Keratinocyte (primary cell): Measurements from ENCODE around the gene PDE11A. TPM values are rescaled to one million over a fixed set of nuclear protein-coding genes. Genes with fewer than 3 reads are reported as not detected.

ENCODE experiments used
- DNase-seq: peaks from one replicate; pipeline ENCODE4 v3.0.0-alpha.2; 2011; ENCODE audit warnings: low read depth, missing footprints, low spot score
- FAIRE-seq: peaks from 2 replicates; lab custom pipeline; 2011; peaks lifted over from hg19 to GRCh38; lab: Jason Lieb, UNC
- H2AFZ ChIP-seq: 2 replicates; pipeline ENCODE4 v1.6.0; 2012; ENCODE audit warnings: low read length, control low read depth, inconsistent platforms; ENCODE audit not compliant: control insufficient read depth
- H3K27ac ChIP-seq: 2 replicates; pipeline ENCODE4 v1.5.1; 2011; ENCODE audit warnings: low read length; ENCODE audit not compliant: control insufficient read depth, insufficient read depth
- H3K27me3 ChIP-seq: 3 replicates; pipeline ENCODE4 v1.6.0; 2011; ENCODE audit warnings: low read length; ENCODE audit not compliant: control insufficient read depth, insufficient read depth; ENCODE audit errors: extremely low read depth
- H3K36me3 ChIP-seq, 2 experiments: 2 replicates in 1 of 2; 3 replicates in 1 of 2; pipeline ENCODE4 v1.5.1; 2011; ENCODE audit warnings: low read length in 2 of 2, mild to moderate bottlenecking in 1 of 2; ENCODE audit not compliant: control insufficient read depth in 2 of 2, insufficient read depth in 2 of 2; ENCODE audit errors: extremely low read depth in 1 of 2
- H3K4me1 ChIP-seq: 3 replicates; pipeline ENCODE4 v1.5.1; 2011; ENCODE audit warnings: low read length; ENCODE audit not compliant: control insufficient read depth, insufficient read depth; ENCODE audit errors: extremely low read depth
- H3K4me2 ChIP-seq: 3 replicates; pipeline ENCODE4 v1.6.0; 2011; ENCODE audit warnings: low read depth, low read length; ENCODE audit not compliant: control insufficient read depth, insufficient read depth; ENCODE audit errors: extremely low read depth
- H3K4me3 ChIP-seq, 3 experiments: fragments of 200-600 bp in 1 of 3; sonication (generic) in 1 of 3; 2 replicates in 2 of 3; 3 replicates in 1 of 3; pipeline ENCODE4 v1.5.1; 2011 to 2016; ENCODE audit warnings: low read length in 3 of 3, mild to moderate bottlenecking in 3 of 3, control low read depth in 2 of 3, inconsistent platforms in 1 of 3, low read depth in 1 of 3, mixed read lengths in 1 of 3, mixed run types in 1 of 3, moderate library complexity in 1 of 3; ENCODE audit not compliant: control insufficient read depth in 2 of 3, insufficient read depth in 2 of 3; ENCODE audit errors: extremely low read depth in 1 of 3
- H3K79me2 ChIP-seq: 2 replicates; pipeline ENCODE4 v1.6.0; 2012; ENCODE audit warnings: low read length; ENCODE audit not compliant: control insufficient read depth, insufficient read depth
- H3K9ac ChIP-seq: 3 replicates; pipeline ENCODE4 v1.6.0; 2011; ENCODE audit warnings: low read length; ENCODE audit not compliant: control insufficient read depth, insufficient read depth; ENCODE audit errors: extremely low read depth
- H3K9me1 ChIP-seq: 3 replicates; pipeline ENCODE4 v1.6.0; 2011; ENCODE audit warnings: low read length; ENCODE audit not compliant: control insufficient read depth, insufficient read depth; ENCODE audit errors: extremely low read depth
- H3K9me3 ChIP-seq: 2 replicates; pipeline ENCODE4 v1.5.1; 2012; ENCODE audit warnings: low read depth, low read length; ENCODE audit not compliant: control insufficient read depth
- H4K20me1 ChIP-seq: 3 replicates; pipeline ENCODE4 v1.6.0; 2011; ENCODE audit warnings: low read length; ENCODE audit not compliant: control insufficient read depth, insufficient read depth; ENCODE audit errors: extremely low read depth
- EZH2 ChIP-seq: IDR thresholded peaks from one replicate; pipeline ENCODE4 v1.6.1; 2012; ENCODE audit warnings: inconsistent platforms, mild to moderate bottlenecking, low read length, moderate library complexity
- dilution Hi-C: fragments of 300-500 bp; cut with MboI; formaldehyde crosslinking; loops from one replicate; pipeline ENCODE4 v1.7.0; 2020; ENCODE audit warnings: low sequenced_read_pairs; ENCODE audit not compliant: extremely low pct_ligation_motif_present
- polyA plus RNA-seq, 5 experiments: library from polyadenylated mRNA; depleted of rRNA in 3 of 5; stranded (reverse) in 3 of 5; stranded (forward) in 1 of 5; unstranded in 1 of 5; fragments of >200 nt; gene quantifications; 1 replicate in 1 of 5; 2 replicates in 3 of 5; 3 replicates in 1 of 5; pipeline versions ENCODE4 v1.2.1 to v1.2.3, GENCODE V29; 2011 to 2012; ENCODE audit warnings: missing spikeins in 2 of 5, low read depth in 1 of 5, low replicate concordance in 1 of 5
- TF ChIP-seq, protein P1 (sequence below), 3 experiments: IDR thresholded peaks in 1 of 3; conservative IDR thresholded peaks in 1 of 3; optimal IDR thresholded peaks in 1 of 3; 2 replicates in 2 of 3; 3 replicates in 1 of 3; pipeline versions ENCODE3 to v1.5.1; 2011; ENCODE audit warnings: low read length in 3 of 3, mild to moderate bottlenecking in 3 of 3, moderate library complexity in 2 of 3, control low read depth in 1 of 3, inconsistent platforms in 1 of 3; ENCODE audit not compliant: insufficient read depth in 2 of 3; ENCODE audit errors: extremely low read depth in 1 of 3

The PDE11A gene
- polyA plus RNA-seq, 1 donor (not counting 4 experiments of a cell fraction or from before 2014, with no cell fraction given) = 0.01 TPM

DNA sequence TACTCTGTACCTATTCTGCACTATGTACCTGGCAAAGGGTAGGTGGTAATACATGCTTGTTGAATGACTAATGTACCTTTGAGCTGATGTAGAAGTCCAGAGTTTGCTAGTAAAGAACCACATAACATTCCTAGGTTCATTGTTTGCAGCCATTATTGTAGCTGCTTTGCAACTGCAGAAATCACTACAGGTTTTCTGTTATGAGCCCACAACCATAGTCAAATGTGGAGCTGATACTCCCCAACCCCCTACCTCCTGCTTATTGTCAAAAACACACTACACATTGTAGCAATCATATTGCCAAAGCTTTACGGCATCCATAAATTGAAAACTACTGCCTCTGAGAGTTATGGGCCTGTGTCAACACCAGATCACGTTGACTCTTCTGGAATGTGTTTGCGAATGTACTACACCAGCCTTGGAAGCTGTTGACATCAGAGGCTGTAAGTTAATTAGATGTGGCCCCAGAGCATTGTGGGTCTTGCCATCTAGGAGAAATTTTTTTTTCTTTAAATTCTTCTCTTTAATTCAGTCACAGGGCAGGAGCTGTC, 493.0 kb downstream of the PDE11A start:
- no peaks in the 10 kb centered on the region for H3K9me3 ChIP-seq
- H4K20me1 ChIP-seq = no peaks in the 10 kb centered on the region
- no peaks in the 10 kb centered on the region for H3K9me1 ChIP-seq
- no peak overlapping the region for H3K4me3 ChIP-seq
- no peaks in the 10 kb centered on the region for H3K27me3 ChIP-seq
- H3K36me3 ChIP-seq = no peaks in the 10 kb centered on the region
- no peaks in the 10 kb centered on the region for H3K79me2 ChIP-seq
- no peak overlapping the region for H2AFZ ChIP-seq
- H3K9ac ChIP-seq = no peak overlapping the region
- no peak for DNase-seq
- no peak overlapping the region for H3K4me2 ChIP-seq
- no peak overlapping the region for H3K27ac ChIP-seq
- H3K4me1 ChIP-seq = no peaks in the 10 kb centered on the region
- dilution Hi-C loops = no loop called here
- no peak for FAIRE-seq
- TF ChIP-seq, protein P1, sequence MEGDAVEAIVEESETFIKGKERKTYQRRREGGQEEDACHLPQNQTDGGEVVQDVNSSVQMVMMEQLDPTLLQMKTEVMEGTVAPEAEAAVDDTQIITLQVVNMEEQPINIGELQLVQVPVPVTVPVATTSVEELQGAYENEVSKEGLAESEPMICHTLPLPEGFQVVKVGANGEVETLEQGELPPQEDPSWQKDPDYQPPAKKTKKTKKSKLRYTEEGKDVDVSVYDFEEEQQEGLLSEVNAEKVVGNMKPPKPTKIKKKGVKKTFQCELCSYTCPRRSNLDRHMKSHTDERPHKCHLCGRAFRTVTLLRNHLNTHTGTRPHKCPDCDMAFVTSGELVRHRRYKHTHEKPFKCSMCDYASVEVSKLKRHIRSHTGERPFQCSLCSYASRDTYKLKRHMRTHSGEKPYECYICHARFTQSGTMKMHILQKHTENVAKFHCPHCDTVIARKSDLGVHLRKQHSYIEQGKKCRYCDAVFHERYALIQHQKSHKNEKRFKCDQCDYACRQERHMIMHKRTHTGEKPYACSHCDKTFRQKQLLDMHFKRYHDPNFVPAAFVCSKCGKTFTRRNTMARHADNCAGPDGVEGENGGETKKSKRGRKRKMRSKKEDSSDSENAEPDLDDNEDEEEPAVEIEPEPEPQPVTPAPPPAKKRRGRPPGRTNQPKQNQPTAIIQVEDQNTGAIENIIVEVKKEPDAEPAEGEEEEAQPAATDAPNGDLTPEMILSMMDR (optimal IDR thresholded peaks at IDR 0.05 in 1 of 3, IDR thresholded peaks at IDR 0.05 in 1 of 3, conservative IDR thresholded peaks at IDR 0.05 in 1 of 3; ENCODE audit: extremely low read depth in 1 of 3, insufficient read depth in 2 of 3, low read length in 3 of 3) = no peak
- no peak for TF ChIP-seq EZH2

GRCh38 chr2:177578454-177578853, 494.1 kb downstream of the PDE11A start:
- Histone ChIP-seq H3K27ac (no peak overlapping the region), H3K4me1 (no peaks in the 10 kb centered on the region), H3K9ac (no peak overlapping the region), H3K9me3 (no peaks in the 10 kb centered on the region), H2AFZ (no peak overlapping the region), H3K4me2 (no peak overlapping the region), H3K27me3 (no peaks in the 10 kb centered on the region), H3K36me3 (no peaks in the 10 kb centered on the region), H3K4me3 (no peak overlapping the region), H4K20me1 (no peaks in the 10 kb centered on the region), H3K9me1 (no peaks in the 10 kb centered on the region), H3K79me2 (no peaks in the 10 kb centered on the region)
- DNase-seq (no peak), FAIRE-seq (no peak)
- dilution Hi-C loops = no loop called here
- TF ChIP-seq, protein P1 (optimal IDR thresholded peaks at IDR 0.05 in 1 of 3, IDR thresholded peaks at IDR 0.05 in 1 of 3, conservative IDR thresholded peaks at IDR 0.05 in 1 of 3; ENCODE audit: extremely low read depth in 1 of 3, insufficient read depth in 2 of 3, low read length in 3 of 3) = no peak
- no peak for TF ChIP-seq EZH2
